Tibial nerve (tissue), 3 donors: ENCODE results near the gene MZT2A.
"Not testable (repeated sequence)": the region's sequence is repeated elsewhere in the genome, so short reads cannot be mapped to it uniquely, and the experiment has no call there.

ENCODE experiments used
- CTCF ChIP-seq, 5 experiments: fragments of 200-600 bp in 3 of 5; fragments of 450-650 bp in 2 of 5; sonication (generic) in 3 of 5; IDR thresholded peaks; one replicate each; pipeline ENCODE4 v1.5.1; 2016 to 2019; ENCODE audit warnings: antibody characterized with exemption in 5 of 5, mild to moderate bottlenecking in 3 of 5, moderate library complexity in 2 of 5
- POLR2A ChIP-seq, 2 donors: fragments of 450-650 bp; IDR thresholded peaks; one replicate each; pipeline ENCODE4 v1.6.1; 2017; ENCODE audit warnings: antibody characterized with exemption in 2 of 2, mild to moderate bottlenecking in 2 of 2, moderate library complexity in 2 of 2

DNA sequence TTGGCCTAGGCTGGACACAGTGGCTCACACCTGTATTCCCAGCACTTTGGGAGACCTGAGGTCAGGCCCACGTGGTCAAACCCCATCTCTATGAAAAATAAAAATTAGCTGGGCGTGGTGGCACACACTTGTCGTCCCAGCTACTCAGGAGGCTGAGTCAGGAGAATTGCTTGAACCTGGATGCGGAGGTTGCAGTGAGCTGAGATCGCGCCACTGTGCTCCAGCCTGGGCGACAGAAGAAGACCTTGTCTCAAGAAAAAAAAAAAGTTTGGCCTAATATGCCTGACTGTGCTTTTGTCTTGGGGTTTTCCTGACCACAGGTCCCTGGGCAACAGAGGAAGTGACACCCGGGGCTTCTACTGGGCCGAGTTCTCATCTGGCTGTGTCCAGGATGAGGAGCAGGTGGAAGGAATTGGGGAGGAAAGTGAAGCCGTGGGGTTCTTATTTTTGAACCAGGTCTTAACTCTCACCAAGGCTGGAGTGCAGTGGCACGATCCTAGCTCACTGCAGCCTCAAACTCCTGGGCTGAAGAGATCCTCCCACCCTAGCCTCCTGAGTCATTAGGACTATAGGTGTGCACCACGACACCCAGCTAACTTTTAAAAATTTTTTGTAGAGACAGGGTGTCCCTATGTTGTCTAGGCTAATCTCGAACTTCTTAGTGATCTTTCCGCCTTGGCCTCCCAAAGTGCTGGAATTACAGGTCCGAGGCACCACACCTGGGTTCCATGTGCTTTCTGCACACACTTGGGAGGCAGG, 22.4 kb upstream of the MZT2A start:
- not testable (repeated sequence) for TF ChIP-seq POLR2A, CTCF (IDR thresholded peaks at IDR 0.05)
